Measurements from ENCODE around the gene TRAF3IP1.

DNA sequence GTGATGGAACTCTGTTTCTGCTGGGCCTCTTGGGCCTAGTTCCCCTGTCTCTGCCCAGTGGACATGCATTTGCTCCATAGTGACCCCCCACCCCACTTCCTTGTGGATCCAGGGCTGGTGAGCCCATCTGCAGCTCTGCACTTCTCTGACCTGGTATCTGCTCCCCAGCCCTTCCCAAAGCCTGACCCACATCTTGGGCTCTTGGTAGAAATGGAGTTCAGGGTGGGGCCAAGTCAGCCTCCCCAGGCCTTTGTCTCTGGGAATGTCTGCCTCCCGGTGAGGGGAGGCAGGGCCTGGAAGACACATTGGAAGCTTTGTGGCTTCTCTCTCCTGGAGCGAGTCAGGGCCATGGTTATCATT lies 6.3 kb upstream of the TRAF3IP1 start:
- no peak for TF ChIP-seq POU2F2 (IDR thresholded peaks at IDR 0.05; ENCODE audit: low read depth, low read length)
- TF ChIP-seq PAX5 (IDR thresholded peaks at IDR 0.05; ENCODE audit: insufficient read depth, low read length, severe bottlenecking) = no peak
- TF ChIP-seq POLR2AphosphoS5 (IDR thresholded peaks at IDR 0.05; ENCODE audit: low read depth, low read length) = no peak
- TF ChIP-seq POLR2A (IDR thresholded peaks at IDR 0.05; ENCODE audit: low read depth, low read length) = no peak
- TF ChIP-seq SPI1 (IDR thresholded peaks at IDR 0.05; ENCODE audit: low read depth, low read length) = no peak
- no peak for TF ChIP-seq TAF1 (IDR thresholded peaks at IDR 0.05; ENCODE audit: low read depth, low read length)
